IMR-90 (cell line): Measurements from ENCODE around the gene APBB1IP. TPM values are rescaled to one million over a fixed set of nuclear protein-coding genes. Genes with fewer than 3 reads are reported as not detected.

Experiments used
- ATAC-seq: fragments of 200-7000 bp; cut with Tn5 transposase; 2 replicates; pipeline ENCODE4 v1.9.1; 2020; ENCODE audit warnings: low read depth, mild to moderate bottlenecking, moderate library complexity
- BruUV-seq: library from RNA; stranded (reverse); fragments of 400-500 nt; replicated peaks from 2 replicates; lab custom pipeline; 2021; lab: Mats Ljungman, UMichigan
- CTCF ChIA-PET: fragments of 300-600 bp; formaldehyde crosslinking; extraction: SDS; loops from one replicate; lab custom pipeline; 2021; ENCODE audit warnings: antibody characterized with exemption; lab: Yijun Ruan, JAX
- POLR2A ChIA-PET: fragments of 300-600 bp; sonication (Branson Sonifier 250); formaldehyde crosslinking; loops from one replicate; lab custom pipeline; 2022; ENCODE audit warnings: antibody characterized with exemption; ENCODE audit not compliant: unreplicated experiment; lab: Charles Lee
- DNase-seq: peaks from one replicate; pipeline ENCODE4 v3.0.0; 2013
- H2AFZ ChIP-seq: replicated peaks from 2 replicates; pipeline ENCODE3; 2013; ENCODE audit warnings: low read length, mild to moderate bottlenecking; ENCODE audit not compliant: poor library complexity
- H2AK5ac ChIP-seq: 2 replicates; pipeline ENCODE4 v1.6.1; 2013; ENCODE audit warnings: low read depth, low read length, inconsistent platforms
- H2AK9ac ChIP-seq: replicated peaks from 2 replicates; pipeline ENCODE3; 2013; ENCODE audit warnings: mild to moderate bottlenecking, low read depth, low read length, moderate library complexity; ENCODE audit not compliant: poor library complexity
- H2BK120ac ChIP-seq: 2 replicates; pipeline ENCODE4 v1.6.1; 2013; ENCODE audit warnings: low read depth, low read length, inconsistent platforms
- H2BK15ac ChIP-seq: 3 replicates; pipeline ENCODE4 v1.6.1; 2013; ENCODE audit warnings: low read depth, low read length, inconsistent platforms
- H2BK20ac ChIP-seq: 2 replicates; pipeline ENCODE4 v1.6.1; 2013; ENCODE audit warnings: low read depth, mild to moderate bottlenecking, inconsistent platforms, low read length, moderate library complexity
- H2BK5ac ChIP-seq: 2 replicates; pipeline ENCODE4 v1.6.1; 2013; ENCODE audit warnings: mild to moderate bottlenecking, low read depth, low read length, inconsistent platforms; ENCODE audit not compliant: poor library complexity, severe bottlenecking
- H3K14ac ChIP-seq: replicated peaks from 2 replicates; pipeline ENCODE4 v1.6.1; 2013; ENCODE audit warnings: low read depth, low read length, inconsistent platforms
- H3K18ac ChIP-seq: 2 replicates; pipeline ENCODE4 v1.6.1; 2013; ENCODE audit warnings: low read depth, low read length, control low read depth
- H3K23ac ChIP-seq: 2 replicates; pipeline ENCODE4 v1.6.1; 2013; ENCODE audit warnings: low read depth, low read length, inconsistent platforms
- H3K27ac ChIP-seq: 2 replicates; pipeline ENCODE4 v1.5.1; 2013; ENCODE audit warnings: mild to moderate bottlenecking, control low read depth, low read length; ENCODE audit not compliant: insufficient read depth
- H3K27me3 ChIP-seq: 2 replicates; pipeline ENCODE4 v1.6.1; 2013; ENCODE audit warnings: low read length; ENCODE audit not compliant: control insufficient read depth, insufficient read depth
- H3K36me3 ChIP-seq: 2 replicates; pipeline ENCODE4 v1.6.1; 2013; ENCODE audit warnings: low read length, mixed read lengths; ENCODE audit not compliant: control insufficient read depth, insufficient read depth
- H3K4ac ChIP-seq: 2 replicates; pipeline ENCODE4 v1.6.1; 2013; ENCODE audit warnings: low read depth, low read length, inconsistent platforms
- H3K4me1 ChIP-seq: 2 replicates; pipeline ENCODE4 v1.6.1; 2013; ENCODE audit warnings: low read length, mixed read lengths; ENCODE audit not compliant: control insufficient read depth, insufficient read depth
- H3K4me2 ChIP-seq: 2 replicates; pipeline ENCODE4 v1.6.1; 2013; ENCODE audit warnings: low read depth, mild to moderate bottlenecking, control low read depth, low read length, moderate library complexity
- H3K4me3 ChIP-seq: 2 replicates; pipeline ENCODE4 v1.5.1; 2013; ENCODE audit warnings: low read depth, mild to moderate bottlenecking, control low read depth, low read length, moderate library complexity; ENCODE audit not compliant: insufficient read depth
- H3K56ac ChIP-seq: 2 replicates; pipeline ENCODE4 v1.6.1; 2013; ENCODE audit warnings: low read length, inconsistent platforms; ENCODE audit not compliant: insufficient read depth; ENCODE audit errors: extremely low read depth
- H3K79me1 ChIP-seq, 2 experiments: 2 replicates each; pipeline ENCODE4 v1.6.1; 2013; ENCODE audit warnings: low read length in 2 of 2, inconsistent platforms in 1 of 2, low read depth in 1 of 2
- H3K9ac ChIP-seq: 2 replicates; pipeline ENCODE4 v1.6.1; 2013; ENCODE audit warnings: low read depth, low read length, control low read depth
- H3K9me1 ChIP-seq: 2 replicates; pipeline ENCODE4 v1.6.1; 2013; ENCODE audit warnings: low read length, inconsistent platforms; ENCODE audit not compliant: insufficient read depth
- H3K9me3 ChIP-seq: 2 replicates; pipeline ENCODE4 v1.6.1; 2013; ENCODE audit warnings: low read length; ENCODE audit not compliant: control insufficient read depth, insufficient read depth
- H4K20me1 ChIP-seq: 2 replicates; pipeline ENCODE4 v1.6.1; 2013; ENCODE audit warnings: low read length, inconsistent platforms; ENCODE audit not compliant: insufficient read depth
- H4K5ac ChIP-seq: 2 replicates; pipeline ENCODE4 v1.6.1; 2013; ENCODE audit warnings: mild to moderate bottlenecking, low read depth, low read length, control low read depth
- H4K8ac ChIP-seq, 2 experiments: 2 replicates each; pipeline ENCODE4 v1.6.1; 2013; ENCODE audit warnings: low read depth in 2 of 2, low read length in 2 of 2, control low read depth in 1 of 2, inconsistent platforms in 1 of 2
- H4K91ac ChIP-seq: 2 replicates; pipeline ENCODE4 v1.6.1; 2013; ENCODE audit warnings: low read depth, low read length, inconsistent platforms; ENCODE audit not compliant: insufficient read depth
- BHLHE40 ChIP-seq: fragments of 150-350 bp; IDR thresholded peaks from 2 replicates; pipeline ENCODE4 v1.6.1; 2016; ENCODE audit warnings: mild to moderate bottlenecking, low read depth, low read length
- CEBPB ChIP-seq: IDR thresholded peaks from 2 replicates; pipeline ENCODE4 v1.6.1; 2012; ENCODE audit warnings: low read depth, low read length, improper control_type of control experiment
- CHD1 ChIP-seq: IDR thresholded peaks from 2 replicates; pipeline ENCODE4 v1.6.1; 2012; ENCODE audit warnings: low read depth, low read length, improper control_type of control experiment
- CTCF ChIP-seq: conservative IDR thresholded peaks from 2 replicates; pipeline ENCODE4 v1.5.1; 2012; ENCODE audit warnings: mild to moderate bottlenecking, low read depth, low read length, improper control_type of control experiment
- FOS ChIP-seq: fragments of 150-350 bp; IDR thresholded peaks from 2 replicates; pipeline ENCODE4 v1.6.1; 2016; ENCODE audit warnings: low read depth, low read length
- MAFK ChIP-seq: IDR thresholded peaks from 2 replicates; pipeline ENCODE4 v1.6.1; 2012; ENCODE audit warnings: low read depth, low read length, improper control_type of control experiment
- MAZ ChIP-seq: IDR thresholded peaks from 2 replicates; pipeline ENCODE4 v1.6.1; 2012; ENCODE audit warnings: low read depth, mild to moderate bottlenecking, low read length, improper control_type of control experiment, moderate library complexity, borderline replicate concordance
- MXI1 ChIP-seq: IDR thresholded peaks from 2 replicates; pipeline ENCODE4 v1.6.1; 2012; ENCODE audit warnings: low read depth, mild to moderate bottlenecking, low read length, moderate library complexity, borderline replicate concordance
- NFE2L2 ChIP-seq: fragments of 150-350 bp; IDR thresholded peaks from 2 replicates; pipeline ENCODE4 v1.6.1; 2016; ENCODE audit warnings: low read depth, mild to moderate bottlenecking, low read length
- POLR2A ChIP-seq: IDR thresholded peaks from 2 replicates; pipeline ENCODE4 v1.6.1; 2012; ENCODE audit warnings: mild to moderate bottlenecking, low read depth, low read length
- RAD21 ChIP-seq: IDR thresholded peaks from 2 replicates; pipeline ENCODE4 v1.6.1; 2012; ENCODE audit warnings: low read length, improper control_type of control experiment
- RCOR1 ChIP-seq: IDR thresholded peaks from 2 replicates; pipeline ENCODE4 v1.6.1; 2012; ENCODE audit warnings: mild to moderate bottlenecking, low read length, improper control_type of control experiment; ENCODE audit not compliant: insufficient replicate concordance
- RFX5 ChIP-seq: IDR thresholded peaks from 2 replicates; pipeline ENCODE4 v1.8.0; 2012; ENCODE audit warnings: low read depth, mild to moderate bottlenecking, low read length, moderate library complexity
- SMC3 ChIP-seq: fragments of 150-350 bp; IDR thresholded peaks from 2 replicates; pipeline ENCODE4 v1.6.1; 2016; ENCODE audit warnings: low read depth, mild to moderate bottlenecking, antibody characterized with exemption, low read length, moderate library complexity
- WGBS, 2 experiments: methylation state at CpG; one replicate each; pipeline versions ENCODE4 v1.1.5 to v1.1.7; 2013; ENCODE audit warnings: missing lambda C conversion rate in 2 of 2; ENCODE audit not compliant: insufficient read length in 1 of 2; ENCODE audit errors: extremely low coverage in 2 of 2; 5-methylcytosine and 5-hydroxymethylcytosine counted together
- dilution Hi-C: fragments of 300-500 bp; cut with HindIII; formaldehyde crosslinking; loops from one replicate; pipeline ENCODE4 v1.14.3; 2018; ENCODE audit warnings: low sequenced_read_pairs; ENCODE audit not compliant: unreplicated experiment
- in situ Hi-C: fragments of 300-500 bp; cut with MboI; formaldehyde crosslinking; loops from 3 replicates; pipeline ENCODE4 v1.14.3; 2019; ENCODE audit warnings: low sequenced_read_pairs, inconsistent platforms, mixed read lengths
- intact Hi-C: fragments of 100-400 bp; cut with micrococcal nuclease; formaldehyde crosslinking; loops from 2 replicates; pipeline ENCODE4 v1.10.0; 2022
- polyA plus RNA-seq, 3 experiments: library from polyadenylated mRNA; depleted of rRNA; stranded (reverse); fragments of >200 nt; gene quantifications; 2 replicates each; pipeline ENCODE4 v1.2.3, GENCODE V29; 2012; ENCODE audit warnings: low replicate concordance in 1 of 3
- total RNA-seq: library from RNA; depleted of rRNA; stranded (reverse); fragments of >200 nt; gene quantifications from 2 replicates; pipeline ENCODE4 v1.2.3, GENCODE V29; 2012
- TF ChIP-seq, protein P1 (sequence below): fragments of 150-350 bp; IDR thresholded peaks from 2 replicates; pipeline ENCODE4 v1.6.1; 2017; ENCODE audit warnings: mild to moderate bottlenecking, antibody characterized with exemption, low read length, low read depth
- TF ChIP-seq, protein P2 (sequence below): fragments of 150-350 bp; IDR thresholded peaks from 2 replicates; pipeline ENCODE4 v1.6.1; 2016; ENCODE audit warnings: low read depth, mild to moderate bottlenecking, low read length, moderate library complexity, borderline replicate concordance

The APBB1IP gene
- total and polyA plus RNA-seq, 2 of the 4 experiments (the other 2 are of a cell fraction), result not detected

GRCh38 chr10:26491934-26492333 lies 53.8 kb downstream of the APBB1IP start:
- Histone ChIP-seq H2BK15ac (no peak overlapping the region), H4K8ac (no peak overlapping the region), H2BK20ac (no peak overlapping the region), H3K36me3 (no peaks in the 10 kb centered on the region), H3K9me3 (peaks cover 16% of the 10 kb centered on the region), H2AK5ac (no peak overlapping the region), H4K91ac (no peak overlapping the region), H2BK5ac (no peak overlapping the region), H3K4me1 (no peaks in the 10 kb centered on the region), H4K5ac (no peak overlapping the region), H2BK120ac (no peak overlapping the region), H3K79me1 (no peaks in the 10 kb centered on the region), H3K14ac (no peak overlapping the region), H3K4ac (no peak overlapping the region), H3K56ac (no peak overlapping the region), H3K23ac (no peak overlapping the region), H4K20me1 (no peaks in the 10 kb centered on the region), H3K9ac (no peak overlapping the region), H2AK9ac (no peak overlapping the region), H3K4me3 (no peak overlapping the region), H3K9me1 (no peaks in the 10 kb centered on the region), H2AFZ (no peak overlapping the region), H3K4me2 (no peak overlapping the region), H3K27me3 (no peaks in the 10 kb centered on the region), H3K18ac (no peak overlapping the region), H3K27ac (no peak overlapping the region)
- ATAC-seq, result no peak
- no TSS peak for BruUV-seq
- 24% methylated on average over 2 of the region's 3 CpGs; no CpG with 5 or more reads in 1 of the 2 experiments for WGBS, 2 experiments
- intact Hi-C loops (no loop called here), in situ Hi-C loops (no loop called here), dilution Hi-C loops (no loop called here)
- TF ChIP-seq RCOR1, result no peak
- no peak for TF ChIP-seq MAFK
- no peak for TF ChIP-seq MXI1
- TF ChIP-seq RFX5, result no peak
- TF ChIP-seq SMC3, result no peak
- TF ChIP-seq CEBPB, result no peak
- TF ChIP-seq RAD21, result no peak
- TF ChIP-seq BHLHE40, result no peak
- TF ChIP-seq, protein P1, sequence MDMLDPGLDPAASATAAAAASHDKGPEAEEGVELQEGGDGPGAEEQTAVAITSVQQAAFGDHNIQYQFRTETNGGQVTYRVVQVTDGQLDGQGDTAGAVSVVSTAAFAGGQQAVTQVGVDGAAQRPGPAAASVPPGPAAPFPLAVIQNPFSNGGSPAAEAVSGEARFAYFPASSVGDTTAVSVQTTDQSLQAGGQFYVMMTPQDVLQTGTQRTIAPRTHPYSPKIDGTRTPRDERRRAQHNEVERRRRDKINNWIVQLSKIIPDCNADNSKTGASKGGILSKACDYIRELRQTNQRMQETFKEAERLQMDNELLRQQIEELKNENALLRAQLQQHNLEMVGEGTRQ, result no peak
- TF ChIP-seq NFE2L2, result no peak
- TF ChIP-seq CHD1, result no peak
- TF ChIP-seq MAZ, result no peak
- no peak for TF ChIP-seq POLR2A
- no peak for TF ChIP-seq CTCF
- no peak for TF ChIP-seq FOS
- TF ChIP-seq, protein P2, sequence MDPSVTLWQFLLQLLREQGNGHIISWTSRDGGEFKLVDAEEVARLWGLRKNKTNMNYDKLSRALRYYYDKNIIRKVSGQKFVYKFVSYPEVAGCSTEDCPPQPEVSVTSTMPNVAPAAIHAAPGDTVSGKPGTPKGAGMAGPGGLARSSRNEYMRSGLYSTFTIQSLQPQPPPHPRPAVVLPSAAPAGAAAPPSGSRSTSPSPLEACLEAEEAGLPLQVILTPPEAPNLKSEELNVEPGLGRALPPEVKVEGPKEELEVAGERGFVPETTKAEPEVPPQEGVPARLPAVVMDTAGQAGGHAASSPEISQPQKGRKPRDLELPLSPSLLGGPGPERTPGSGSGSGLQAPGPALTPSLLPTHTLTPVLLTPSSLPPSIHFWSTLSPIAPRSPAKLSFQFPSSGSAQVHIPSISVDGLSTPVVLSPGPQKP, result no peak
- CTCF ChIA-PET, result no interaction called here
- DNase-seq, result no peak
- POLR2A ChIA-PET, result no interaction called here
